Adrenal gland (tissue), 5 donors: ENCODE data around the gene AREG.

Experiments used
- CTCF ChIP-seq, 6 experiments: fragments of 450-650 bp in 4 of 6; fragments of 200-600 bp in 2 of 6; sonication (generic) in 1 of 6; IDR thresholded peaks; 1 replicate in 5 of 6; 2 replicates in 1 of 6; pipeline versions ENCODE4 v1.5.1 to v1.8.0; 2016 to 2021; ENCODE audit warnings: antibody characterized with exemption in 6 of 6, mild to moderate bottlenecking in 2 of 6, moderate library complexity in 1 of 6
- POLR2A ChIP-seq, 2 donors: fragments of 450-650 bp; IDR thresholded peaks; one replicate each; pipeline ENCODE4 v1.6.1; 2017; ENCODE audit warnings: antibody characterized with exemption in 2 of 2, mild to moderate bottlenecking in 2 of 2, moderate library complexity in 1 of 2
- donor health status: DM: no; HTN: no; CAD: no.

GRCh38 chr4:74463123-74463522 is 18.2 kb downstream of the AREG start:
- no peak for TF ChIP-seq POLR2A (IDR thresholded peaks at IDR 0.05)
- TF ChIP-seq CTCF (IDR thresholded peaks at IDR 0.05) = no peak
